ENCODE results near the gene SHANK2.

SHANK2 gene

DNA sequence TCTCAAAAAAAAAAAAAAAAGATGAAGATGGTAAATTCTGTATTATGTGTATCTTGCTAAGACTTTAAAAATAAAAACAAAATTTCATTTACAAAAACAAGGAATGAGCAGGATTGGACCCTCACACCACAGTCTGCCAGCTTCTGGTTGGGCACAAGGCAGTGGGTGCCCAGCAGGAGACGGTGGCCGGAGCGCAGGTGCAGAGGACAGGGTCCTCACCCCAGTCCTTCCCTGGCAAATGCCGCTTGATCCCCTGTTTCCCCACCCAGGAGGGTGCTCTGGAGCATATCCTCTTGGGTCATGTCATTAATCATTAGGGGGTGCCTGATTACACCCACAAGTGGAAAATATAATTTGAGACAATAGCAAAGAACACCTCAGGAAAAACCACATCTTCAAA is 31.2 kb downstream of the SHANK2 start:
- TF ChIP-seq, protein P1, sequence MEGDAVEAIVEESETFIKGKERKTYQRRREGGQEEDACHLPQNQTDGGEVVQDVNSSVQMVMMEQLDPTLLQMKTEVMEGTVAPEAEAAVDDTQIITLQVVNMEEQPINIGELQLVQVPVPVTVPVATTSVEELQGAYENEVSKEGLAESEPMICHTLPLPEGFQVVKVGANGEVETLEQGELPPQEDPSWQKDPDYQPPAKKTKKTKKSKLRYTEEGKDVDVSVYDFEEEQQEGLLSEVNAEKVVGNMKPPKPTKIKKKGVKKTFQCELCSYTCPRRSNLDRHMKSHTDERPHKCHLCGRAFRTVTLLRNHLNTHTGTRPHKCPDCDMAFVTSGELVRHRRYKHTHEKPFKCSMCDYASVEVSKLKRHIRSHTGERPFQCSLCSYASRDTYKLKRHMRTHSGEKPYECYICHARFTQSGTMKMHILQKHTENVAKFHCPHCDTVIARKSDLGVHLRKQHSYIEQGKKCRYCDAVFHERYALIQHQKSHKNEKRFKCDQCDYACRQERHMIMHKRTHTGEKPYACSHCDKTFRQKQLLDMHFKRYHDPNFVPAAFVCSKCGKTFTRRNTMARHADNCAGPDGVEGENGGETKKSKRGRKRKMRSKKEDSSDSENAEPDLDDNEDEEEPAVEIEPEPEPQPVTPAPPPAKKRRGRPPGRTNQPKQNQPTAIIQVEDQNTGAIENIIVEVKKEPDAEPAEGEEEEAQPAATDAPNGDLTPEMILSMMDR (IDR thresholded peaks at IDR 0.05; ENCODE audit: control insufficient read depth, extremely low read depth, insufficient read depth) = no peak
- no peak overlapping the region for H3K4me3 ChIP-seq (ENCODE audit: low read depth, low read length)
- no peak for DNase-seq (ENCODE audit: low read depth)

DNA sequence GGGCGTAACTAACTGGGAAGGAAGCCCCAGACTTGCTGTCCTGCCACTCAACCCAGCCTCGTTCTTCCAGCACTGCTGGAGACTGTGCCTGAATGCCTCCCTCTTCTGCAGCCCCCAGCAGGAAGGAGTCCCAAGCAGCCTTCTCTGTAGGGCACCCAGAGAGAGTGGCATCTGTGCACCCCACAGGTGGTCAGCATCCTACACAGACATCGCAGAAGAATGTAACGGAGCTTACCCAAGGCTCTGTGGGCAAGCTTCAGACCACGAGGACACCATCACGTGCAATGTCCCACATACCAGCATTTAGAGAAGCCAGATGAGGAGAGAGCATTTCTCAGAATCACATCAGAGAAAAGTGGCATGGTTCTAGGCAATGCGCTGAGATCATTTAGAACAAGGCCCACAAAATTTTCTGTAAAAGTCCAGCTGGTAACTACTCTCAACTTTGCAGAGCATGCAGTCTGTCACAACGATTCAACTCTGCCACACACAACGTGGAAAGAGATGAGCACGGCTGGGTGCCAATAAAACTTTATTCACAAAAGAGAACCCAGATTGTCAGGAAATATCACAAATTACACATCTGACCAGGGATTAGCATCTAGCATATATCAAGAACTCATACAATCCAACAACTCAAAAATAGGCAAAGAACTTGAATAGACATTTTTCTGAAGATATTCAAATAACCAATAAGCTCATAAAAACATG is 33.4 kb downstream of the SHANK2 start:
- H3K4me3 ChIP-seq (ENCODE audit: low read depth, low read length) = no peak overlapping the region
- DNase-seq (ENCODE audit: low read depth) = no peak
- TF ChIP-seq, protein P1 (IDR thresholded peaks at IDR 0.05; ENCODE audit: control insufficient read depth, extremely low read depth, insufficient read depth) = no peak

DNA sequence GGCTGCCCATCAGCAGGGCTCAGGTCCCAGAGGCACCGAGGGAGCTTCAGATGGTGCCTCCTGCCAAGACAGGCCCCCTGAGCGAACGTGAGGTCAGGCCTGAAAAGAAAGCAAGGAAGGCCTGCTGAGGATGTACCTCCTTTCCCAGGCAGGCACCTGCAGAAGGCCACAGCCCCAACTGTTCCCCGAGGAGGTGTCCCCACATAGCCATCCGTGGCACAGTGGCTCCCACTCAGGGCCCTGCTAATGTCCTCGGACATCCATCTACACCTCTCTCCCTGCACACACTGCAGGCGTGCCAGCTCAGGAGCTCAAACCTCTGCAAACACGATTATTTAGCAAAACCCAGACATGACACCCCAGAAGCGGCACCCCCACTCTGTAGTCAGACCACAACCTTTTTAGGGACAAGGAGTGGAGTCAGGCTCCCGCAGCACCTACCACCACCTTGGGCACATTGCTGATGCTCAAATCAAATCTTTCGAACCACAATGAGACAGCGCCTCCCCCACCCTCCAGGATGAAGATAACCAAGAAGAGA is 36.9 kb downstream of the SHANK2 start:
- no peak overlapping the region for H3K4me3 ChIP-seq (ENCODE audit: low read depth, low read length)
- TF ChIP-seq, protein P1 (IDR thresholded peaks at IDR 0.05; ENCODE audit: control insufficient read depth, extremely low read depth, insufficient read depth) = no peak
- no peak for DNase-seq (ENCODE audit: low read depth)

DNA sequence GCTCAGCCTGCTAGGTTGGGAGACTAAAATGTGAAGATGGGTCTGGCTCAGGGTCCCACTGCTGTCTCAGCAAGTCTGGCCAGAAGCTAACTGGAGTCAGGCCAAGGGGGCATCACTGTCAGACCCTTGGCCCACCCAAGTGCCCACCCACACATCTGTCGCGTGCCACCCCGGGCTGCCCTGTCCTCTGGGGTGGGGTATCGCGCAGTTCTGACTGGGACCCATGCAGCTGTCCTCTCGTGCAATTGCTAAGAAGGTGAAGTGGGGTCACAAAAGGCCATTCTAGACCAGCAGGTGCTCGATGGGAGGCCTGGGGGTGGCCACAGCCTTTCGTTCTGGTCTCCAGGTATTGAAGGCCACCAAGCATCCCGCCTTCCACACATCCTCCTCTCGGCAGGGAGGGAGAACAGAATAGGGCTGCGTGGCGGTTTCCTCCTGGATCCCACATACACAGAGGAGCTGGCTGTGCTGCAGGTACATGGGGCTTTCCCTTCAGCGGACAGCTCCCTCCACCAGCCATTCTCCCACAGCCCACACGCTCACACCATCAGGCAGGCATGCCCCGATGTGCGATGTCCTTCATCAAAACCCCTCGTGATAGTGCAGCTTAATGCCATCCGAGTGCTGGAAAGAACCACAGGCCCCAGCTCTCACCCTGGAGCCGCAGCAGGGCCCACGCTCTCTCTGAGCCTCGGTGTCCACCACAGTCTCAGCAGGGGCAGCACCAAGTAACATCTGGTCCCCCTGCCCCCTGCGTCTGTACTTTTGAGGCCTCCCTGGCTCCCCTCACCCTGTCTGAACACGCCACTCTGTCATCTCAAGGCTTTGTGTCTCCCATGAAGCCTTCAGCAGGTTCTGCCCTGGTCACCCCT is 37.6 kb downstream of the SHANK2 start:
- TF ChIP-seq, protein P1 (IDR thresholded peaks at IDR 0.05; ENCODE audit: control insufficient read depth, extremely low read depth, insufficient read depth) = no peak
- DNase-seq (ENCODE audit: low read depth) = no peak
- H3K4me3 ChIP-seq (ENCODE audit: low read depth, low read length) = no peak overlapping the region

DNA sequence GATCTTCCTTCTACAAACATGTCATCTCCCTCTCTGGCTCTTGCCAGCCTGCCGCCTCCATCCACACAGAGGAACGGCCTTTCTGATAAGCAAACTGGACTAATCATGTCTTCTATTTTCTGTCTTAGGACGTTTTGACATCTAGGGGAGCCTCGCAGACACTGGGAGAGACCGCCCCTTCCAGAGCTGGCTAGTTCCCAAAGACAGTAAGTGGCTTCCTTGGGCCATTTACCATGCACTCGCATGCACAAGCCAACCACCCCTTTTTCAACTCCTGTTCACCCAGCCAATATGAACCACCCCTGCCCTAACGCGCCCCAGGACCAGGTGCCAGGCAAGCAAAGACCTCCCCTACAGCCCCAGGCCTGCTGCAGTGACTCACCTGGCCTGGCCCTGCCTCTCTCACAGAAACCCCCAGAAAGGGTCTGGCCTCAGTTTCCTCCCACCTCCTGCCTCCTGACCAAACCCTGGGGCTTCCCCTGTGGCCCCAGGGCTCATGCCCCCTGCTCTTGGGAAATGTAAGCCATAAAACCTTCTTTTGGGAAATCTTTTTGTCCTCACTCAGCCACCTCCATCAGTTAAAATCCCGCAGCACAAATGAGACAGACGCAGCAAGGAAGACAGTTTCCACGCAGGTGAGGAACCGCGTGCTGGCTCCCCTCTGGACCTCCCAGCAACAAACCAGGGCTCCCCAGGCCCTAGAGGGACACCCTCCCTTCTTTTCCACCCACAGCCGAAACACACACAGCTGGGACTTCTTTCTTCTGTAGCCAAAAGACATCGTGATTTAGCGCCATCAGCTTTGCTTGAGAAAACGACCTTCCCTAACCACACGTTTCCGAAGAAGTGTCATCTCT is 38.5 kb downstream of the SHANK2 start:
- no peak overlapping the region for H3K4me3 ChIP-seq (ENCODE audit: low read depth, low read length)
- TF ChIP-seq, protein P1 (IDR thresholded peaks at IDR 0.05; ENCODE audit: control insufficient read depth, extremely low read depth, insufficient read depth) = no peak
- no peak for DNase-seq (ENCODE audit: low read depth)

DNA sequence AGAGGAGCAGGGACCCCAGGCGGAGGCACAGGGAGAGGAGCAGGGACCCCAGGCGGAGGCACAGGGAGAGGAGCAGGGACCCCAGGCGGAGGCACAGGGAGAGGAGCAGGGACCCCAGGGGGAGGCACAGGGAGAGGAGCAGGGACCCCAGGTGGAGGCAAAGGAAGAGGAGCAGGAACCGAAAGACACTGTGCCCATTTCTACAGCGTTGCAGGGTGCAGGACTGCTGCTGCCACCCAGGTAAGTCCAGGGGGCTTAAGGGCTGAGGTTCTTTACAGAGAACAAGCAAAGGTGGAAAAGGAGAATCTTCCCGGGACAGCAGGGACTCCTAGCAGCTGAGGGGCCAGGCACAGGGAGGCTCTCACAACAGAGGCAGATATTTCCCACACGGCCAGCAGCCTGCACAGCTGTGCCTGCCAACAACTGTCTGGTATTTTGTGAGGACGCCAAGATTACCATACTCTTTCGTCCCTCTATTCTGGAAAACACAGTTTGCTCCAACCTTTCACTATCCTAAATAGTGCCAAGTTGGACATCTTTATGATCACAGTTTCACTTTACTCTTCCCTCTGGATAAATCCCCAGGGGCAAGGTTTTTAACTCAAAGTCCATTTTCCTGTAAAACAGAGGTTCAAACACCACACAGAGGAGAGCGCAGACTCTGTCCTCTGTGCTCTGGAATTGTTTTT is 39.4 kb downstream of the SHANK2 start:
- no peak for DNase-seq (ENCODE audit: low read depth)

More for the DNA sequence above, 39.4 kb downstream of the SHANK2 start:
- TF ChIP-seq, protein P1 (IDR thresholded peaks at IDR 0.05; ENCODE audit: control insufficient read depth, extremely low read depth, insufficient read depth) = no peak
- no peak overlapping the region for H3K4me3 ChIP-seq (ENCODE audit: low read depth, low read length)

Data from LNCaP clone FGC (cell line).